HCT116 (cell line): ENCODE results near the gene CDC14B. TPM values are rescaled to one million over a fixed set of nuclear protein-coding genes. Genes with fewer than 3 reads are reported as not detected.

Experiments
- ATAC-seq: fragments of 200-7000 bp; cut with Tn5 transposase; 2 replicates; pipeline ENCODE4 v1.9.1; 2020; ENCODE audit warnings: mild to moderate bottlenecking, moderate library complexity
- BruUV-seq: library from RNA; stranded (reverse); fragments of 400-500 nt; replicated peaks from 2 replicates; lab custom pipeline; 2021; lab: Mats Ljungman, UMichigan
- CTCF ChIA-PET: fragments of 300-600 bp; sonication (Branson Sonifier 250); formaldehyde crosslinking; loops from one replicate; lab custom pipeline; 2021; ENCODE audit warnings: antibody characterized with exemption; lab: Charles Lee
- POLR2A ChIA-PET: fragments of 300-600, 350-600 bp; sonication (Branson Sonifier 250); formaldehyde crosslinking; loops from one replicate; lab custom pipeline; 2021; ENCODE audit warnings: antibody characterized with exemption; lab: Charles Lee
- RAD21 ChIA-PET, 2 experiments: fragments of 300-600 bp; sonication (Branson Sonifier 250); formaldehyde crosslinking; loops; one replicate each; lab custom pipeline; 2023; ENCODE audit warnings: low total read pairs in 2 of 2; ENCODE audit not compliant: uncharacterized antibody in 2 of 2, unreplicated experiment in 2 of 2, low non-redundant PET in 1 of 2; lab: Charles Lee
- DNase-seq: peaks from one replicate; pipeline ENCODE4 v3.0.0-alpha.2; 2010; ENCODE audit warnings: low read depth, low spot score
- H2AFZ ChIP-seq: fragments of 200-600 bp; shearing (Covaris generic), sonication (generic); 2 replicates; pipeline ENCODE4 v1.6.1; 2017; ENCODE audit warnings: low read depth, mixed run types, mixed read lengths, antibody characterized with exemption, low read length; ENCODE audit not compliant: poor library complexity, severe bottlenecking
- H3K27ac ChIP-seq: 2 replicates; pipeline ENCODE4 v1.5.1; 2012; ENCODE audit warnings: low read depth, low read length
- H3K27me3 ChIP-seq: fragments of 200-600 bp; sonication (generic); 2 replicates; pipeline ENCODE4 v1.6.1; 2016; ENCODE audit warnings: mixed run types, low read length, mixed read lengths; ENCODE audit not compliant: insufficient read depth
- H3K36me3 ChIP-seq, 2 experiments: fragments of 200-500 bp in 1 of 2; fragments of 200-600 bp in 1 of 2; sonication (Bioruptor generic) in 1 of 2; sonication (generic) in 1 of 2; 2 replicates each; pipeline versions ENCODE4 v1.5.1 to v1.6.1; 2014 to 2016; ENCODE audit warnings: low read length in 2 of 2, inconsistent platforms in 1 of 2, mixed read lengths in 1 of 2, mixed run types in 1 of 2; ENCODE audit not compliant: insufficient read depth in 2 of 2, control insufficient read depth in 1 of 2
- H3K4me1 ChIP-seq, 2 experiments: fragments of 200-600 bp in 1 of 2; sonication (generic) in 1 of 2; 2 replicates each; pipeline versions ENCODE4 v1.5.1 to v1.6.1; 2012 to 2017; ENCODE audit warnings: low read length in 2 of 2, inconsistent platforms in 1 of 2, mild to moderate bottlenecking in 1 of 2, mixed read lengths in 1 of 2, mixed run types in 1 of 2, moderate library complexity in 1 of 2; ENCODE audit not compliant: insufficient read depth in 2 of 2, control insufficient read depth in 1 of 2
- H3K4me2 ChIP-seq: fragments of 200-600 bp; sonication (generic); 2 replicates; pipeline ENCODE4 v1.6.1; 2017; ENCODE audit warnings: mixed run types, low read length, mixed read lengths
- H3K4me3 ChIP-seq, 2 experiments: fragments of 200-600 bp in 1 of 2; sonication (generic) in 1 of 2; replicated peaks in 1 of 2; 2 replicates each; pipeline ENCODE4 v1.5.1; 2011 to 2016; ENCODE audit warnings: low read length in 2 of 2, control low read depth in 1 of 2, low read depth in 1 of 2, mild to moderate bottlenecking in 1 of 2, mixed read lengths in 1 of 2, mixed run types in 1 of 2
- H3K79me2 ChIP-seq: fragments of 200-600 bp; sonication (generic); 2 replicates; pipeline ENCODE4 v1.6.1; 2017; ENCODE audit warnings: mild to moderate bottlenecking, mixed run types, low read length, moderate library complexity, mixed read lengths; ENCODE audit not compliant: insufficient read depth
- H3K9ac ChIP-seq: fragments of 200-600 bp; sonication (generic); 2 replicates; pipeline ENCODE4 v1.6.1; 2016; ENCODE audit warnings: low read length, mixed read lengths
- H3K9me2 ChIP-seq: fragments of 200-600 bp; sonication (generic), shearing (Covaris generic); 2 replicates; pipeline ENCODE4 v1.6.1; 2017; ENCODE audit warnings: mixed run types, mild to moderate bottlenecking, moderate library complexity; ENCODE audit not compliant: insufficient read depth
- H3K9me3 ChIP-seq, 2 experiments: fragments of 200-500 bp in 1 of 2; fragments of 200-600 bp in 1 of 2; sonication (Bioruptor generic) in 1 of 2; sonication (generic) in 1 of 2; 2 replicates each; pipeline ENCODE4 v1.6.1; 2014 to 2017; ENCODE audit warnings: low read length in 2 of 2, mixed read lengths in 2 of 2, inconsistent platforms in 1 of 2, low read depth in 1 of 2, mild to moderate bottlenecking in 1 of 2, mixed run types in 1 of 2, moderate library complexity in 1 of 2; ENCODE audit not compliant: control insufficient read depth in 1 of 2, insufficient read depth in 1 of 2
- H4K20me1 ChIP-seq: fragments of 200-600 bp; sonication (generic), shearing (Covaris generic); 2 replicates; pipeline ENCODE4 v1.6.1; 2017; ENCODE audit warnings: mixed run types, mild to moderate bottlenecking, moderate library complexity; ENCODE audit not compliant: insufficient read depth
- CBX3 ChIP-seq: IDR thresholded peaks from 2 replicates; pipeline ENCODE4 v1.6.1; 2012; ENCODE audit warnings: low read depth
- CTCF ChIP-seq, 3 experiments: fragments of 200-600 bp in 1 of 3; sonication (generic) in 1 of 3; IDR thresholded peaks in 2 of 3; conservative IDR thresholded peaks in 1 of 3; 2 replicates each; pipeline ENCODE4 v1.5.1; 2012 to 2017; ENCODE audit warnings: low read depth in 2 of 3, low read length in 2 of 3, antibody characterized with exemption in 1 of 3, borderline replicate concordance in 1 of 3, control low read depth in 1 of 3, mild to moderate bottlenecking in 1 of 3, mixed read lengths in 1 of 3, mixed run types in 1 of 3, moderate library complexity in 1 of 3; ENCODE audit not compliant: insufficient read depth in 1 of 3
- EZH2 ChIP-seq: fragments of 200-600 bp; sonication (generic); IDR thresholded peaks from 2 replicates; pipeline ENCODE4 v1.6.1; 2017; ENCODE audit warnings: antibody characterized with exemption, mixed run types
- JUND ChIP-seq: IDR thresholded peaks from 2 replicates; pipeline ENCODE4 v1.6.1; 2012
- POLR2AphosphoS5 ChIP-seq: IDR thresholded peaks from 2 replicates; pipeline ENCODE4 v1.6.1; 2011; ENCODE audit warnings: mild to moderate bottlenecking, low read depth, low read length, moderate library complexity
- RAD21 ChIP-seq: IDR thresholded peaks from 2 replicates; pipeline ENCODE4 v1.6.1; 2012; ENCODE audit warnings: low read depth, mild to moderate bottlenecking
- REST ChIP-seq: IDR thresholded peaks from 2 replicates; pipeline ENCODE4 v1.6.1; 2012; ENCODE audit warnings: low read depth
- SRF ChIP-seq: IDR thresholded peaks from 2 replicates; pipeline ENCODE4 v1.6.1; 2012; ENCODE audit warnings: low read depth
- ZBTB33 ChIP-seq: IDR thresholded peaks from 2 replicates; pipeline ENCODE4 v1.6.1; 2011; ENCODE audit warnings: mild to moderate bottlenecking, low read length, moderate library complexity; ENCODE audit not compliant: insufficient replicate concordance; ENCODE audit errors: extremely low read depth
- ZFX ChIP-seq: fragments of 450-650 bp; IDR thresholded peaks from 2 replicates; pipeline ENCODE4 v1.6.1; 2017
- ZNF274 ChIP-seq: fragments of 200-500 bp; sonication (Bioruptor generic); IDR thresholded peaks from 2 replicates; pipeline ENCODE4 v1.6.1; 2014; ENCODE audit warnings: mild to moderate bottlenecking, low read depth, low read length, inconsistent platforms
- intact Hi-C: fragments of 100-400 bp; cut with micrococcal nuclease; formaldehyde crosslinking; loops from 2 replicates; pipeline ENCODE4 v1.10.0; 2022
- total RNA-seq: library from RNA; stranded (reverse); gene quantifications from one replicate; pipeline ENCODE4 v1.2.1, GENCODE V29; 2021; ENCODE audit not compliant: unreplicated experiment

Gene CDC14B
- total RNA-seq, 1 experiment from 2014 or later = 21.6 TPM

- POLR2A ChIA-PET = no interaction called here
Observed at GRCh38 chr9:96508227-96508940, 111.3 kb downstream of the CDC14B start.

More at GRCh38 chr9:96508227-96508940, 111.3 kb downstream of the CDC14B start:
- Histone ChIP-seq H3K9me2 (no peaks in the 10 kb centered on the region), H4K20me1 (no peaks in the 10 kb centered on the region), H3K79me2 (no peaks in the 10 kb centered on the region), H3K4me2 (no peak overlapping the region), H3K27me3 (no peaks in the 10 kb centered on the region), H3K27ac (no peak overlapping the region), H3K4me1 (no peaks in the 10 kb centered on the region), H3K9me3 (no peaks in the 10 kb centered on the region), H3K36me3 (no peaks in the 10 kb centered on the region), H3K4me3 (no peak overlapping the region), H3K9ac (no peak overlapping the region), H2AFZ (no peak overlapping the region)
- ATAC-seq (no peak), DNase-seq (no peak)
- BruUV-seq = no TSS peak
- no peak for TF ChIP-seq CBX3
- TF ChIP-seq ZBTB33 = no peak
- no peak for TF ChIP-seq SRF
- TF ChIP-seq ZNF274 = no peak
- no peak for TF ChIP-seq EZH2
- TF ChIP-seq REST = no peak
- TF ChIP-seq ZFX = no peak
- TF ChIP-seq JUND = no peak
- TF ChIP-seq RAD21 = no peak
- TF ChIP-seq POLR2AphosphoS5 = no peak
- TF ChIP-seq CTCF (IDR thresholded peaks at IDR 0.05 in 2 of 3, conservative IDR thresholded peaks at IDR 0.05 in 1 of 3; ENCODE audit: borderline replicate concordance in 1 of 3, insufficient read depth in 1 of 3, low read depth in 2 of 3, low read length in 2 of 3) = no peak
- ChIA-PET RAD21 (no interaction called here), CTCF (no interaction called here)
- intact Hi-C loops = no loop called here
